GM12892 (cell line): ENCODE data around the gene DSG3.

Source experiments
- DNase-seq: peaks from one replicate; pipeline ENCODE4 v3.0.0; 2011; ENCODE audit not compliant: insufficient read length
- FAIRE-seq: peaks from 2 replicates; lab custom pipeline; 2011; peaks lifted over from hg19 to GRCh38; lab: Jason Lieb, UNC
- POLR2A ChIP-seq: IDR thresholded peaks from 2 replicates; pipeline ENCODE4 v1.6.1; 2011; ENCODE audit warnings: low read depth, low read length, control low read depth
- POLR2AphosphoS5 ChIP-seq: IDR thresholded peaks from 2 replicates; pipeline ENCODE4 v1.6.1; 2011; ENCODE audit warnings: low read depth, low read length, control low read depth
- TAF1 ChIP-seq: IDR thresholded peaks from 2 replicates; pipeline ENCODE4 v1.6.1; 2011; ENCODE audit warnings: low read depth, mild to moderate bottlenecking, control low read depth, low read length, borderline replicate concordance

DSG3 gene

GRCh38 chr18:31432316-31432715, 15.2 kb upstream of the DSG3 start:
- no peak for FAIRE-seq
- no peak for TF ChIP-seq POLR2A
- DNase-seq: no peak

- DNase-seq (no peak), FAIRE-seq (peak; percentile 17)
- TF ChIP-seq POLR2AphosphoS5 (no peak), POLR2A (no peak), TAF1 (no peak)
Measured at GRCh38 chr18:31436825-31437224, 10.7 kb upstream of the DSG3 start.

GRCh38 chr18:31438402-31438801, 9.1 kb upstream of the DSG3 start:
- DNase-seq (no peak), FAIRE-seq (peak; percentile 78)
- TF ChIP-seq TAF1 (no peak), POLR2AphosphoS5 (no peak), POLR2A (no peak)

- no peak for FAIRE-seq
- TF ChIP-seq POLR2A: no peak
- TF ChIP-seq POLR2AphosphoS5: no peak
- TF ChIP-seq TAF1: no peak
- no peak for DNase-seq
Measured at GRCh38 chr18:31439807-31440325, 7.7 kb upstream of the DSG3 start.

DNA sequence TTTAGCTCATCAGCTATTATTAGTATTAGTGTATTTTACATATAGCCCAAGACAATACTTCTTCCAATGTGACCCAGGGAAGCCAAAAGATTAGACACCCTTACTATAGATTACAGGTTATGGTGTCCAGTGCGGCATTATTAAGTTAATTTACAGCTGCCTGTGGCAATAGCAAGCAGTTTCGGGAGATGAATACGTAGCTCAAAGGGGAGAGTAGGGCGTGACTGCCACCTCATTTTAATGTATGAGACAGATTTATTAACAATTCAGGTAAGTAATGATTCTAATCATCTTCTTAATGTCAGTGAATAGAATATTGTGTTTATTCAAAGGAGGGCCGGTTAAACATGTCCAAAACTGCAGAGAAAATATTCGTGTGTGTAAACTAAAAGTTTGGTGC, 6.8 kb upstream of the DSG3 start:
- TF ChIP-seq TAF1 (no peak), POLR2AphosphoS5 (no peak), POLR2A (no peak)
- FAIRE-seq (no peak), DNase-seq (no peak)

DNA sequence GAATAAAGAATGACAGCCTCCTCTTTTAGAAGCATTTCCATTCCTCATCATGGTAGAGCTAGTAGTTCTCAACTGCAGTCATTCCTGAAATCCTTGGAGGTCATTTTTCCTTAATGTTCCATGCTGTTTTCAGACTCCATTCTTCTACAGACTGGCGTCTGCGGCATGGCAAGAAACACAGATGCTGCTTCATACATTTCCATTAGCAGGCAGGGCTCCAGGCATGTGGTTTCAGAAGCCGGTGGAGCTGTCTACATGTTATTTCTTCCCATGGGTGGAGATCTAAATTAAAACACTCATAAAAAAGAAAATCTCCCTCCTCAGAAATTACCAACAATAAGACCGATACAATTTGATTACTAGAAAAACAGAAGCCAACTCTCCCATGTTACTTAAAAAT, 6.0 kb upstream of the DSG3 start:
- FAIRE-seq: no peak
- no peak for TF ChIP-seq POLR2AphosphoS5
- no peak for TF ChIP-seq POLR2A
- no peak for TF ChIP-seq TAF1
- no peak for DNase-seq

GRCh38 chr18:31444142-31444541, 3.4 kb upstream of the DSG3 start:
- FAIRE-seq: peak; percentile 9
- TF ChIP-seq TAF1: no peak
- TF ChIP-seq POLR2A: no peak
- no peak for TF ChIP-seq POLR2AphosphoS5
- no peak for DNase-seq

- FAIRE-seq (no peak), DNase-seq (no peak)
- TF ChIP-seq TAF1: no peak
- no peak for TF ChIP-seq POLR2AphosphoS5
- TF ChIP-seq POLR2A: no peak
Measured at GRCh38 chr18:31445908-31446307, 1.6 kb upstream of the DSG3 start.

- TF ChIP-seq TAF1 (no peak), POLR2A (no peak), POLR2AphosphoS5 (no peak)
- no peak for FAIRE-seq
- no peak for DNase-seq
Measured at GRCh38 chr18:31446854-31447253, 687 bp upstream of the DSG3 start.

GRCh38 chr18:31450409-31450808, 2.9 kb downstream of the DSG3 start:
- DNase-seq (no peak), FAIRE-seq (no peak)
- TF ChIP-seq POLR2AphosphoS5 (no peak), TAF1 (no peak), POLR2A (no peak)

DNA sequence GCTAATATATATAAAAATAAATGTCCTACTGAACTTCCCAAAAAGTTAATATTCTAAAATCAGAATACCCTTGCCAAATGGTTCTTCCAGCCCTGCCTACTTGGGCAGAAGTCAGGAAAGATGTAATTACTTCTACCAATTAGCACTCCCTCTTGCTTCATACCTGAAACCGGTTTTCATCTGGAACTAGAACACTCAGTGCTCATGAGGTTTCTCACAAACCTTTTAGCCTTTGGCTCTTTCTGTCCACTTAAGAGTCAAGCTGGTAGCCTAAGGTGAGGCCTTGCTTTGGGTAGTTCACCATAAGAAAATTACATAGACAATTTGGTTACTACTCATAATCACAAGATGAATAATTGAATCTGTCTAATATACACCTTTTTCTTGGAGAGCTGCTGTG, 4.1 kb downstream of the DSG3 start:
- TF ChIP-seq POLR2AphosphoS5 (no peak), TAF1 (no peak), POLR2A (no peak)
- FAIRE-seq: no peak

GRCh38 chr18:31454066-31454708, 6.6 kb downstream of the DSG3 start:
- TF ChIP-seq POLR2AphosphoS5: no peak
- no peak for TF ChIP-seq POLR2A
- TF ChIP-seq TAF1: no peak
- FAIRE-seq: no peak
- DNase-seq: no peak

More for the DNA sequence above, 4.1 kb downstream of the DSG3 start:
- DNase-seq: no peak
